Placental pericyte (primary cell): ENCODE results near the gene BMP7. TPM values are rescaled to one million over a fixed set of nuclear protein-coding genes. Genes with fewer than 3 reads are reported as not detected.

ENCODE experiments used
- small RNA-seq: library from RNA; depleted of rRNA; stranded (forward); fragments of <200 nt; gene quantifications from one replicate; pipeline ENCODE3, GENCODE V24; 2012; ENCODE audit warnings: low replicate concordance
- total RNA-seq: library from RNA; depleted of rRNA; stranded (reverse); fragments of >200 nt; gene quantifications from 2 replicates; pipeline ENCODE4 v1.2.3, GENCODE V29; 2012

Gene BMP7
- total RNA-seq, result not detected in 2 replicates

GRCh38 chr20:57266291-57267157 is at the start of gene BMP7:
BMP7 (minus strand) TSS chr20:57266641; CDS start chr20:57266122, 519 bp downstream.

Small RNA genes within 50 kb of the gene (small RNA-seq; reads per million reads assigned to genes)
- not detected for gene RF00019

Other genes starting within 250 kb of the BMP7 start
- gene SPO11, start 63.2 kb upstream of the BMP7 start, total RNA-seq, result not detected in 2 replicates
- 29.6 and 56.7 TPM in 2 replicates for gene RAE1, start 84.6 kb upstream of the BMP7 start, total RNA-seq
- 7.0 and 11.7 TPM in 2 replicates for gene RBM38, start 124.8 kb upstream of the BMP7 start, total RNA-seq